ENCODE measurements around the gene ZDHHC9. TPM values are rescaled to one million over a fixed set of nuclear protein-coding genes. Genes with fewer than 3 reads are reported as not detected.

The ZDHHC9 gene
- total and polyA plus RNA-seq, 9 of the 15 experiments (the other 6 are each of a cell fraction or from before 2014, with no cell fraction given): 6.8 to 22.4 (median 9.1) TPM

DNA sequence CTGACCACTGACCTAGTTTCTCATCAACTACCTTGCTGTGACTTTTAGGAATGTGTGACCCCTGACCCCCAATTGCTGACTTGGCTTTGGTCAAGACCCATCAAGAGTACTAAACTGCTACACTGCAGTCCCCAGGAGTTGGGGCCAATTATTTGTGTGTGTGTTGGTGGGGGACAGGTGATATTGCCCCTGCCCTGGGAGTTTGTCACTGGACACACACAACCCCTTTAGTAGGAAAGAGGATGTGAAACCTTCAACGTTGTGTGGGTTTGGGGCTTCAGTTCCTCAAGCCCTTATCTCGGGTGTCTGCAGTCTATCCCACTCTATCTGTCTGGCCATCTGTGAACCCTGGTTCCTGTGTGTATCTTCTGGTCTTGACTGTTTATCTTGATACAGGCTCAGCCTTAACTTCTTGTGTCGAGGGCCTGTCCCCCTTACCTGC lies 57.5 kb downstream of the ZDHHC9 start (continued):
- no peak for TF ChIP-seq FOXP1 (CRISPR knock-in tag; IDR thresholded peaks at IDR 0.05)
- peak; percentile 68 for TF ChIP-seq NCOR1 (IDR thresholded peaks at IDR 0.05)
- peak; percentile 74 for TF ChIP-seq TAL1 (IDR thresholded peaks at IDR 0.05)
- no peak for TF ChIP-seq ZBTB7A (IDR thresholded peaks at IDR 0.05; ENCODE audit: borderline replicate concordance, control insufficient read depth, low read depth, low read length)
- TF ChIP-seq NR2C1 (IDR thresholded peaks at IDR 0.05): 0 out of 2 replicates have a peak, but pooled peaks have one; percentile 25
- peak; percentile 72 for TF ChIP-seq NR2C1 (tag; IDR thresholded peaks at IDR 0.05)
- peak; percentile 70 for TF ChIP-seq CBFA2T3 (IDR thresholded peaks at IDR 0.05)
- TF ChIP-seq, protein P1, sequence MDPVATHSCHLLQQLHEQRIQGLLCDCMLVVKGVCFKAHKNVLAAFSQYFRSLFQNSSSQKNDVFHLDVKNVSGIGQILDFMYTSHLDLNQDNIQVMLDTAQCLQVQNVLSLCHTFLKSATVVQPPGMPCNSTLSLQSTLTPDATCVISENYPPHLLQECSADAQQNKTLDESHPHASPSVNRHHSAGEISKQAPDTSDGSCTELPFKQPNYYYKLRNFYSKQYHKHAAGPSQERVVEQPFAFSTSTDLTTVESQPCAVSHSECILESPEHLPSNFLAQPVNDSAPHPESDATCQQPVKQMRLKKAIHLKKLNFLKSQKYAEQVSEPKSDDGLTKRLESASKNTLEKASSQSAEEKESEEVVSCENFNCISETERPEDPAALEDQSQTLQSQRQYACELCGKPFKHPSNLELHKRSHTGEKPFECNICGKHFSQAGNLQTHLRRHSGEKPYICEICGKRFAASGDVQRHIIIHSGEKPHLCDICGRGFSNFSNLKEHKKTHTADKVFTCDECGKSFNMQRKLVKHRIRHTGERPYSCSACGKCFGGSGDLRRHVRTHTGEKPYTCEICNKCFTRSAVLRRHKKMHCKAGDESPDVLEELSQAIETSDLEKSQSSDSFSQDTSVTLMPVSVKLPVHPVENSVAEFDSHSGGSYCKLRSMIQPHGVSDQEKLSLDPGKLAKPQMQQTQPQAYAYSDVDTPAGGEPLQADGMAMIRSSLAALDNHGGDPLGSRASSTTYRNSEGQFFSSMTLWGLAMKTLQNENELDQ (CRISPR knock-in tag; IDR thresholded peaks at IDR 0.05; ENCODE audit: borderline replicate concordance): no peak
- no peak for TF ChIP-seq NR2C2 (CRISPR knock-in tag; IDR thresholded peaks at IDR 0.05)
- TF ChIP-seq NR2C2 (tag; IDR thresholded peaks at IDR 0.05): peak; percentile 56; the same call in 1 of the 2 replicates
- no peak for TF ChIP-seq POLR2G (IDR thresholded peaks at IDR 0.05; ENCODE audit: low read depth, low read length)
- TF ChIP-seq NFRKB (IDR thresholded peaks at IDR 0.05; ENCODE audit: low read depth): no peak
- TF ChIP-seq, protein P2, sequence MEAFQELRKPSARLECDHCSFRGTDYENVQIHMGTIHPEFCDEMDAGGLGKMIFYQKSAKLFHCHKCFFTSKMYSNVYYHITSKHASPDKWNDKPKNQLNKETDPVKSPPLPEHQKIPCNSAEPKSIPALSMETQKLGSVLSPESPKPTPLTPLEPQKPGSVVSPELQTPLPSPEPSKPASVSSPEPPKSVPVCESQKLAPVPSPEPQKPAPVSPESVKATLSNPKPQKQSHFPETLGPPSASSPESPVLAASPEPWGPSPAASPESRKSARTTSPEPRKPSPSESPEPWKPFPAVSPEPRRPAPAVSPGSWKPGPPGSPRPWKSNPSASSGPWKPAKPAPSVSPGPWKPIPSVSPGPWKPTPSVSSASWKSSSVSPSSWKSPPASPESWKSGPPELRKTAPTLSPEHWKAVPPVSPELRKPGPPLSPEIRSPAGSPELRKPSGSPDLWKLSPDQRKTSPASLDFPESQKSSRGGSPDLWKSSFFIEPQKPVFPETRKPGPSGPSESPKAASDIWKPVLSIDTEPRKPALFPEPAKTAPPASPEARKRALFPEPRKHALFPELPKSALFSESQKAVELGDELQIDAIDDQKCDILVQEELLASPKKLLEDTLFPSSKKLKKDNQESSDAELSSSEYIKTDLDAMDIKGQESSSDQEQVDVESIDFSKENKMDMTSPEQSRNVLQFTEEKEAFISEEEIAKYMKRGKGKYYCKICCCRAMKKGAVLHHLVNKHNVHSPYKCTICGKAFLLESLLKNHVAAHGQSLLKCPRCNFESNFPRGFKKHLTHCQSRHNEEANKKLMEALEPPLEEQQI (IDR thresholded peaks at IDR 0.05): no peak
- peak; percentile 4 for TF ChIP-seq MEIS2 (IDR thresholded peaks at IDR 0.05; ENCODE audit: partially characterized antibody)
- TF ChIP-seq SPI1 (IDR thresholded peaks at IDR 0.05; ENCODE audit: borderline replicate concordance, low read depth, low read length): peak; percentile 64; the same call in 1 of the 2 replicates
- peak; percentile 82; the same call in 1 of the 2 replicates for TF ChIP-seq SMARCE1 (IDR thresholded peaks at IDR 0.05)
- TF ChIP-seq SUPT5H (IDR thresholded peaks at IDR 0.05): no peak
- TF ChIP-seq SP1 (CRISPR knock-in tag; IDR thresholded peaks at IDR 0.05): no peak
- TF ChIP-seq DPF2 (IDR thresholded peaks at IDR 0.05): peak; percentile 74
- no peak for TF ChIP-seq RAD51 (IDR thresholded peaks at IDR 0.05; ENCODE audit: borderline replicate concordance, low read depth)
- peak; percentile 70; the same call in 1 of the 2 replicates for TF ChIP-seq ZNF766 (CRISPR knock-in tag; conservative IDR thresholded peaks at IDR 0.05)
- peak; percentile 31; the same call in 1 of the 2 replicates for TF ChIP-seq FOXM1 (IDR thresholded peaks at IDR 0.05; ENCODE audit: low read depth)
- TF ChIP-seq FOXM1 (CRISPR knock-in tag; IDR thresholded peaks at IDR 0.05; ENCODE audit: low read depth): no peak
- TF ChIP-seq PML (IDR thresholded peaks at IDR 0.05; ENCODE audit: low read length): peak; percentile 50; the same call in 1 of the 2 replicates
- TF ChIP-seq RCOR1 (IDR thresholded peaks at IDR 0.05; ENCODE audit: borderline replicate concordance in 1 of 2, low read depth in 2 of 2, low read length in 2 of 2): peak in 1 of 2 experiments; percentile 55; a peak in 1 of 4 replicates
- TF ChIP-seq ZNF212 (CRISPR knock-in tag; IDR thresholded peaks at IDR 0.05): no peak
- TF ChIP-seq TEAD1 (CRISPR knock-in tag; IDR thresholded peaks at IDR 0.05): 0 out of 4 replicates have a peak, but pooled peaks of 1 of the 2 experiments have one; percentile 15
- TF ChIP-seq SOX6 (IDR thresholded peaks at IDR 0.05): peak; percentile 61; the same call in 1 of the 2 replicates
- 0 out of 2 replicates have a peak, but pooled peaks have one; percentile 17 for TF ChIP-seq FOSL1 (tag; conservative IDR thresholded peaks at IDR 0.05)

Measured in K562 (cell line).